Measurements from ENCODE around the gene PRPS1L1.

Gene PRPS1L1

DNA sequence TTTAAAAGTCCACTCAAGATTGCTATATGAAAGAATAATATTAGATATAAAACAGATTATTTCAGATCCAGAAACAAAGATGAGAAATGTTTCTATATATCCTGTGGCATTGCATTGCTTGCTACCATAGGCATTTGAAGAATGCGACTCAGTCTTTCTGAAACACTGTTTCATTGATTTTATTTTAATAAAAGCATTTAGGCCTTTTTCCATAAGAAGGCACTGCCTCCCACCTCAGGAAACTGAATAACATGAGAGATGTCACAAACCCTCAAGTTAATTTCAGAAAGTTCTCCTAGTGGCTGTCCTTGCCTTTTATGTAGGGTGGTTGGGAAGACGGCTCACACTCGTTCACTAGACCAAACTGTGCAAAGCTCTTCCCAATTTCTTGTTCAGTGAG is 23.3 kb downstream of the PRPS1L1 start:
- no peak for DNase-seq

DNA sequence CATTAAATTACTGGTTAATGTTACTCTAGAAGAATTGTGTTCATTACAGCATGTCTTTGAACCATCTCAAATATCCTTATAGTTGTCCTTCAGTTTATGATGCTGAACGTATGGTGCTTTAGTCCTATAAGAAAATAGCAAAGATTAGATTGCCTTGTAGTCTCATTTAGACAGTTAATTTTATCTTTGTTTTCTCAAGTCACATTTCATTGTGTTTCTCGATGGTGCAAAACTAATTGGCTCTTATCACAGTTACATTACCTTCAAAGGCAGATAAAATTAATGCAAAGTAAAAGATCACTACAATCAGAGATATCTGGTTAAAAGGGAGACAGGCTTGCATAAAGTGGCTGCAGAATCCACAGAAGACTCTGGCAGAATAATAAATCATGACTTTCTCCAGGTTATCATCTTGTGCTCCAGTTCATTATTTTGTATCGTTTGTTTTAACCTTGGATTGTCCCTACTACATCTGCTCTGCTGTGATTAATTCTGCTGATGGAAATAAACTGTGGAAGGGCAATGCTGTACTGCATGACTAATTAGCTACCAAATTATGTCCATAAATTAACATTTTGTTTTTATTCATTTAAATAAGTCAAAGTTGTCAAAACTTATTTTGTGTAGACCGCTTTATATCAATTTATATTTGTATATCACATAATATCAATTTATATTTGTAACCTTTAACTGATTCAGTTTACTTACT is 24.2 kb downstream of the PRPS1L1 start:
- DNase-seq: no peak

DNA sequence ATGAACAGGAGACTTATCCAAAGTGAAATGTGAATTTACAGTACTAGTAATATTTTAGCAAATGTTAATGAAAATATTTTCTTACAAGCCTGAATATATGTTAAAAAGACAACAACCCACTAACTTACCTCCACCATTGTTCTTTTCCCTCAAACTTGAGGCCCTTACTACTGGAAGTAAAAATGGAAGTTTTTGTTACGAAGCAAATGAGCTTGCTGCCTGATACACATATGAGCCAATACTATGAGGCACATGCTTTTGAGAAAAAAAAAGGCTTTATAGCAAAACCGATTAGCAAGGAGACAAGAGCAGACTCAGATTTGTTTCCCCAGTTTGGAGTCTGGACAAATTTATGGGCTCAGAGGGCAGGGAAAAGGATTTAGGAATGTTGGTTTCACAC is 29.0 kb downstream of the PRPS1L1 start:
- DNase-seq: no peak

DNA sequence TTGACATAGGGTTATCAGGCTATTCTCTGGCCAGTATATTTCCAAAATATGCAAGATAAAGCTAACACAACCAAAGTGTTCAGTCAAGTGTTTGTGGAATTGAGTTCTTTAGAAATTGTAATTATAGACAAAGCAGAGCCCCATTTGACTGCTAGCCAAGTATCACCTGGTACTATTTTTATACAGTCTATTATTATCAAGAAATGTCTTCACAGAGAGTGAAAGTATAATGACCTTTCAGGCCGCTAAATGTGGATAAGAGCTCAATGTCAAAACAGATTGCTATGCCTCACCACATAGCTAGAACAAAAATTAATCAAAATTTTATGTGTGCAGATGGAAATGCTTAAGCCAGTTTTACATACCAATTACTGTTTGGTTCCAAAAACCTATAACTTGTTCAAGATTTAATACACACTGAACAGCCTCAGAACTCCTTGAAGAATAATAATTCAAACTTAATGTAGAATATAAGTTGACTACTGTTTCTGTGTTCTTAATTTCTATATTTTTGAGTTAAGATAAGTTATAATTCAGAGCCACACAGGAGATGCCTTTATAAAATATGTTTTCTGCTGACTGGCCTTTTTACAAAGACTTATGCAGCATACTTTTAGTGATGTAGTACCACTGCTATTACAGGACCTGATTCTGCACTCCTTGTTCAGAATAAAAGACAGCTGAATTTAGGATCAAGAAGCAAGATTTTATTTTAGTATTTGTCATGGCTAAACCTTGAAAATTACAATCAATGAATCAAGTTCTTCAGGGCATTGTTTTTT is 31.0 kb downstream of the PRPS1L1 start:
- peak; percentile 72 for DNase-seq

DNA sequence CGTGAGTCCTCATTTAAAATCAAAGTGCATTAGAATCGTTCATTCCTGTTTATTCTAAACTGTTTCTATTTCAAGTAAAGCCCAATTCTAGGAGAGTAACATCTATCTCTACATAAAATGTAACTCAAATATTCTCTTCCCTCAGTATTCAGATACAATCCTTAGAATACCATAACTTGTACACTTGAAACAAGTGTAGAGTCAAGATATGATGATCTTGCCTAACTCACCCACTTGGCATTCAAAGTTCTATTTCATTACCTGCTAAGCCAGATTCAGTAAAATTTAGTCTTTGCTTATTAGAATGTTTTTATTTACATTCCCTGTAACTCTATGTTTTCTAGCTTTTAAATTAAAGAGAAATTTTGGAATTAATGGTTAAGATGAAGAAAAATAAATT is 31.6 kb downstream of the PRPS1L1 start:
- DNase-seq: no peak

DNA sequence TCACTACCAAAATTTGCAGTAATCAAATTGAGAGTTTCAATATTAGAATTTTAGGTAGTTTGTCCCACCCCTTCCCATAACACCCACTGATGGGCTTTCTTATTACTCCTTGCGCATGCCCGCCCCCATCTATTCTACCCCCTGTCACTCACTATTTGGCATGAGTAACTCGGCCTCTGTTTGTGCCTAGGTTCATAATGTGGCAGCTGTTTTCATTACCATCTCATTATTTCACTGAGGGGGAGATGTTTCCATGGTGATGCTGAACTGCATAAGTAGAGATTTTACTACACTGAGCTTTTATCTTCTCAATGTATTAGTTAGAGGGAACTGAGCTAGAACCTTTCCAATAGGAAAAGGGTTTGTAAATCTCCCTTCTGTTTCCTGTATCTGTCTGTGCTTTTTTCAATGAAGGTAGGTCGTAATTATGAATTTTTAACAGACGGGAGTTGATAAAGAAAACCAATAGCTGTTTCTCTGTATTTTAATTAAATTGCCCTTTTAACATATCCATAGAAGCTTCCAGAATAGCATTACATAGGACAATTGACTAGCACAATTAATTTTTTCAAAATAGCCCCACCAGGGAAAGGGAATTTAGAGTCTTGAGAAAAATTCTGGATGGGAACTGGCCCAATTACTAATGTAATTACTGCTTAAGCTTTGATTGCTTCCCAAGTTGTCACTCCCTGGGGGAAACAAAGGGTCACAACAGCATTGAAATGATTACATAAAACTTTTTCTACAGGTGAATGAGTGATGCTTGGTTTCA is 33.4 kb downstream of the PRPS1L1 start:
- peak; percentile 8 for DNase-seq

DNA sequence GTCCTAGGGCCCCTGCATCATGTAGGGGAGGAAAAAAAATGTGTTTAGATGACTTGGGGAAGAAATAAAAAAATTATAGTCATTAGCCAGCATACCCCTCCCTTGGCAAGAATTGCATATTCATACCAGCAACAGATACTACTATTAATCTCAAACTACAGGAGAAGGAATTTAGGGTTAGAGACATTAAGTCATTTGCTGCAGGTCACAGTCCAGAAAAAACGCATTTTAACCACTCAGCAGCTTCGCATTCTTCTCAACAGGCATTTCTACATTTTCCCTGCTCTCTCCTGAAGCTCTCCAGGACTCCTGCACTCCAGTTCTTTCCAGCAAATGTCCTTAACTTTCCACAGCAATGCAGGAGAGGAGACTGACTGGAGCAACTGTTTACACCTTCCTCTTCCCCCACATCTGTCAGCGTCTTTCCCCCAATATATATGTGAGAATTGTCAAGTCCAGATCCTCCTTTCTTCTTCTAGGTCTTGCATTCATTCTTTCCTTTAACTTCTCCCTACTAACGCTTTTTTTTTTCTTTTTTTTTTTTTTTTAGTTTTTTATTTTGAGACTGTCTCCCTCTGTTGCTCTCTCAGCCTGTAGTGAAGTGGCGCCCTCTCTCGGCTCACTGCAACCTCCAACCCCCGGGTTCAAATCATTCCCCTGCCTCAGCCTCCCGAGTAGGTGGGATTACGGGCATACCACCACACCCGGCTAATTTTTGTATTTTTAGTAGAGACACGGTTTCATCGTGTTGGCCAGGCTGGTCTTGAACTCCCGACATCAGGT is 35.6 kb downstream of the PRPS1L1 start:
- DNase-seq: no peak

DNA sequence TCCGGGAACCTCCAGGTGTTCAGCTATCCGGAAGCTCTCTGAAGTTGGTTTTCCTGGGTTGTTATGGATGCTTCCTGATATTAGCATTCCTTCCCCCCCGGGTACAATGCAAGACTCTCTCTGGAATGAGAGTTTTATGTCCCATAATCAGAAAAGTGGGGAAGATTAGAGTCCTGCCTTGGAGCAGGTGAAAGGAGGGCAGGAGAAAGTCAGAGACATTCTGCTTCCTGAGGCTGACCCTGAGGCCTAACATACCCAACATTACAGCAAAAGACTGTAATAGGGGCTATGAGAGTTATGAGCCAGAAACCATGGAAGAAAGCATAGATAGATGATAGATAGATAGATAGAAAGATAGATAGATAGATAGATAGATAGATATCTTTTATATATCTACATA is 36.9 kb downstream of the PRPS1L1 start:
- DNase-seq: no peak

DNA sequence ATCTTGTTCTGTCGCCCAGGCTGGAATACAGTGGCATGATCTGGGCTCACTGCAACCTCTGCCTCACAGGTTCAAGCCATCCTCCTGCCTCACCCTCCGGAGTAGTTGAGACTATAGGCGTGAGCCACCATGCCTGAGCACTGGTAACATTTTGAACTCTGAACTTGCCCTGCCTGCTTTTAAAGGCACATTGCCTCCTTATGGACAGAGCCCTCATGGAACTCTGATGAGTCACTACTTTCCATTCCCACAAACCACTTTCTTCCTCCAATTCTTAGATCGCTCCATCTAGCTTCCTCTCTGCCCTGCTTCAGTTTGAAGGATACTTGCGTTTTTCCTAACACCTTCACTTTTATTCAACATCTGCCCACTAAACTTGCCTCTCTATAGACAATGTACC is 38.1 kb downstream of the PRPS1L1 start:
- DNase-seq: no peak

DNA sequence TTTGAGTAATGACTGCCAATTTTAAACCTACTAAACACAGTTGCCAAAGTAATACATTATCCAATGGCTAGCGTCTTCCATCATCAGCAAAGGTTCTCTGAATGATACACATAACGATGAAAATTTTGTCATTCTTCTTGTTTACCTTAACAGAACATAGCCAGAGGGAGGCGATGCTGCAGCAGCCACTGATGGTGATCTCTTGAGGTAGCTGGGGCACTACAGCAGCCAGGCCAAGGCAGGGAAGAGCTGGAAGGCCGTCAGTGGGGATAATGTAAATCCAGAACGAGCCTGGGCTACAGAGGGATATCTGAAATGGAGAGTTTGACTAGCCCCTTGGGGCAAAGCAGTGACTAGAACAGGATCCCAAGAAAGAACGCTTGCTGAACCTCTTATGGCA is 38.8 kb downstream of the PRPS1L1 start:
- no peak for DNase-seq

DNA sequence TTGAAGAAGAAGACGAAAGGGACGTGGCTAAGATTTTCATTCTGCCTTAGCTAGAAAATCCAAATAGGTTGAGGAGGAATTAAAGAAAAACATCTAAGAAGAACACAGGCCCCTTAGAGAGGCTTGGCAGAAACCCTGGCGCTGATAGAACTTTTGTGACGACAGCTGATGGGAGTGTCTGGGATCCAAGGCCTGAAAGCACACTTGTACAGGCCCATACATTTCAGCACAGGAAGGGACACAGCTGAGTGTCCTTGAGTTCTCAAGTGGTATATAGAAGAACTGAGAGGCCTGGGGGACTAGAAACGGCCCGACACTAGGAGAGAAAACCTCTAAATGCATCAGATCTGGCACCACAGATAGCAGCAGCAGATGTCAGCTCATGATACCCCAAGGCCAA is 39.5 kb downstream of the PRPS1L1 start:
- DNase-seq: no peak

DNA sequence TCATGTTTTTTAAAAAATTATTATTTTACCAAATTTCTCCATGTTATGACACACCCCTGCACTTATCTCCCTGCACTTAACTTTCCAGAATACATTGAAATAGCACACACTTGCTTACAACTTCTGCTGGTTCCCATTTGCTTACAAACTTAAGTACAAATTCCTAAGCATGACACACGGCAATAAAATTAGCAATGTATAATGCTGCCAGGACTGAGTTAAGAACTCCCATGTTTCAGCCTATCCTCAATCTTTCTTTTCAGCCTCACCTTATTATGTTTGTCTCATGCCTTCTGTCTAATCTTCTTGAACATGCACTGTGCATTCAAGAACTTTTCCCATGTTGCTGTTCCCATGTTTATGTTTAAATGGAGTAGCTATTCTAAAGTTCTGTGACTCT is 40.8 kb downstream of the PRPS1L1 start:
- no peak for DNase-seq

DNA sequence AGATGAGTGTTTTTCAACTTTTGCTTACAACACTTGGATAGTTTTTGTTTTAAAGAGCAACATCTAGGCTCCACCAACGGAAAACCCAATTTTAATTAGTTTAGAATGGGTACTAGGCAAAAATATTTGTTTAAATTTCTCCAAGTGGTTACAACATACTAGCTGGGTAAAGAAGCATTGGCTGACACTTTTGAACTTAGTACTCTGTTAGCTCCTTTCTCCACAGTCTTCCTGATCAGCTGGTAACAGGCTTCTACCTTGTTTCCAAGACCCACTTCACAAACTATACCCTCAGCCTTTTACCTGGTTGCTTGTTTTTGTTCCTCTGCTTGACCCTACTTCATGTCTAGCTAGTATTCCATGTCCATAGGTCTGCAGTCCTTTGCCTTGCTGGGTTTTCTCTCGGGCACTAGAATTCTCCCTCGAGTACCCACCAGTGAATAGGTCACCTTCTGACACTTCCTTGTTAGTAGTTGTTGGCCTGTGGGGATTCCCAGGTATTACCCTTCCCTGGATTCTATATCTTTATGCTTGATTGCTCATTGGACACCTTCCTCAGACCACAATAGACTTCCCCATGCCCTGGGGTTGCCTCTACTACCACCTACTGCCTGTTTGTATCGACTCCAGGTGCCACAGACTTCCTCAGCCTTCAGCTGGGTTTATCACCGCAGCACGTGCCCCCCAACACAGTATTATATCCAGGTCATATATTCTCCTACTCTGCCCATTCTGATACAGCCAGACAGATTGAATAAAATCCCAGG is 42.0 kb downstream of the PRPS1L1 start:
- DNase-seq: no peak

DNA sequence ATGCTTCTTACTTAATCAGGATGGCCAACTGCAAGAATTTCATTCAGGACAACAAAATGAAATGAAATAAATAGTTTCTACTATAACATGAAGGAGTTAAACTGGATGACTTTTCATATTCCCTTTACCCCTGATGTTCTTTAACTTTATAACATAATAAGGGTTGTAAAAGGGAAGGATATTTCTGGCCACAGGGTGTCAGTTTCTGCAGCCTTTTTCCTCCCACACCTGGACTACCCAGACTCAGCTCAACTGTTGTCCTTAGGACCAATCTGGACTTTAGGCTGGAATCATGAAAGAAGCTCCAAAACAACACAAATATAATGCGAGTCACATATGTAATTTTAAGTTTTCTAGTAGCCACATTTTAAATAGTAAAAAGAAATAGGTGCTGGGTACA is 43.4 kb downstream of the PRPS1L1 start:
- no peak for DNase-seq

DNA sequence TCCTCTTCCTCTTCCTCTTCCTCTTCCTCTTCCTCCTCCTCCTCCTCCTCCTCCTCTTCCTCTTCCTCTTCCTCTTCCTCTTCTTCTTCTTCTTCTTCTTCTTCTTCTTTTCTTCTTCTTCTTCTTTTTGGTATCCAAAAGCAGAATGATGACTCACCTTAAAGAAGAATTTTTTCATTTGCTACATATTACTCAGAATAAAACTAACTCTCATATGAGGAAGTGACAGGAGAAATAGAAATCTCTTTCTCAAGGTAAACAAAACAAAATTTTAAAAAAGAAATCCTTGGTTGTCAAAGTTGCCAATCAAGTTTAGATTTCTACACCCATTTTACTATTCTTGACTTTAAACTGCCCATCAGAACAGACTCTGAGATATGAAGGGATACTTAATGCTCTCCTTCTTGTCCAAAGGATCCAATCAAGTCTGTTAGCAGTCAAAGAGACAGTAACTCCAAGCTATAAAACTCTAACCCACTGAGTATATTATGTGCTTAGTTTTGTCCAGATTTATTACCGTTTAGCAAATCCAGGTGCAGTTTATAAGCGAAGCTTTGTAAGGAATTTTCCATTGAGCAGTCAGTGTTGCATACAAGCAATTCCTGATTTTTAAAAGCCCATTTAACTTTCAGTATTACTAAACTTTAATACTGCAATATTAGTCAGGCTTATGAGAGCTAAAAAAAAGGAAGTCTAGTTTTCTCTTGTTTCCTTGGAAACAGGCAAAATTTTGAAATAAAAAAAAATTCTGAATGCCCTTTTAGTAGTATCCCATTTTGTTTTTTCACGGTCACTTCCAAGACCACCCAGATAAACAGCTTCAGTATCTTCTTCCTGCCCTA is 44.2 kb downstream of the PRPS1L1 start:
- DNase-seq: no peak

DNA sequence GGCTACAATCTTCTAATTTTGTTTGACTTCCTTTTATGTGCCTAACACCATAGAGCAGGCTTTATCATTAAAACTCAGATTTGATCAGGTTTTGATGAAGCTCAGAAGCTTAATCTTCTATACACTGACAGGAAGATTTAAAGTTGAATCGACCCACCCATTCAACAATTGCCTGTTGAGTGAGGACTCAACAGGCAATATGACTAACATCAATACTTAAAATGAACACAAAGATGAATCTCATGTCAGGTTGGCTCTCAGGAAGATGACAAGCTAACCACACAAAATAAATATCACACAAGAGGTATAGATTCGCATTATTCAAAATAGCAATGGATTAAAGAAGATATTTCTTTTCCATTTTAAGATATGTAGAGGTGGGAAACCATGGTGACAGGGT is 50.7 kb downstream of the PRPS1L1 start:
- DNase-seq: no peak

Measured in NCI-H1105 treated with DMSO at 0.1 percent for 48 hours (cell line).